Activated T-helper 1 cell treated with Interleukin-2 at 50 U/mL for 16 hours (primary cell): ENCODE measurements around the gene MSGN1.

Source experiments
- DNase-seq: peaks from one replicate; pipeline ENCODE4 v3.0.0-alpha.2; 2020; ENCODE audit warnings: low read depth

Gene MSGN1

GRCh38 chr2:17849275-17849674 lies 33.0 kb downstream of the MSGN1 start:
- DNase-seq = no peak

- DNase-seq = no peak
Measured at GRCh38 chr2:17850151-17850550, 33.9 kb downstream of the MSGN1 start.

GRCh38 chr2:17851731-17852585 lies 35.7 kb downstream of the MSGN1 start:
- DNase-seq = no peak

- no peak for DNase-seq
Measured at GRCh38 chr2:17853799-17854198, 37.5 kb downstream of the MSGN1 start.

GRCh38 chr2:17857021-17857420 lies 40.8 kb downstream of the MSGN1 start:
- DNase-seq = no peak

- DNase-seq = no peak
Measured at GRCh38 chr2:17858064-17858463, 41.8 kb downstream of the MSGN1 start.

- DNase-seq = no peak
Measured at GRCh38 chr2:17863539-17863938, 47.3 kb downstream of the MSGN1 start.

- DNase-seq = no peak
Measured at GRCh38 chr2:17864676-17865075, 48.4 kb downstream of the MSGN1 start.

GRCh38 chr2:17867133-17867532 lies 50.9 kb downstream of the MSGN1 start:
- no peak for DNase-seq
